VCaP (cell line): Measurements from ENCODE around the gene DDR2.

Source experiments
- H3K27ac ChIP-seq: fragments of 450-650 bp; 2 replicates; pipeline ENCODE4 v1.5.1; 2017
- TF ChIP-seq, protein P1 (sequence below): fragments of 450-650 bp; conservative IDR thresholded peaks from 2 replicates; pipeline ENCODE4 v1.5.1; 2017; ENCODE audit warnings: mild to moderate bottlenecking, moderate library complexity

The DDR2 gene

GRCh38 chr1:162832470-162832869 lies 200.2 kb downstream of the DDR2 start:
- H3K27ac ChIP-seq = no peak overlapping the region
- TF ChIP-seq, protein P1, sequence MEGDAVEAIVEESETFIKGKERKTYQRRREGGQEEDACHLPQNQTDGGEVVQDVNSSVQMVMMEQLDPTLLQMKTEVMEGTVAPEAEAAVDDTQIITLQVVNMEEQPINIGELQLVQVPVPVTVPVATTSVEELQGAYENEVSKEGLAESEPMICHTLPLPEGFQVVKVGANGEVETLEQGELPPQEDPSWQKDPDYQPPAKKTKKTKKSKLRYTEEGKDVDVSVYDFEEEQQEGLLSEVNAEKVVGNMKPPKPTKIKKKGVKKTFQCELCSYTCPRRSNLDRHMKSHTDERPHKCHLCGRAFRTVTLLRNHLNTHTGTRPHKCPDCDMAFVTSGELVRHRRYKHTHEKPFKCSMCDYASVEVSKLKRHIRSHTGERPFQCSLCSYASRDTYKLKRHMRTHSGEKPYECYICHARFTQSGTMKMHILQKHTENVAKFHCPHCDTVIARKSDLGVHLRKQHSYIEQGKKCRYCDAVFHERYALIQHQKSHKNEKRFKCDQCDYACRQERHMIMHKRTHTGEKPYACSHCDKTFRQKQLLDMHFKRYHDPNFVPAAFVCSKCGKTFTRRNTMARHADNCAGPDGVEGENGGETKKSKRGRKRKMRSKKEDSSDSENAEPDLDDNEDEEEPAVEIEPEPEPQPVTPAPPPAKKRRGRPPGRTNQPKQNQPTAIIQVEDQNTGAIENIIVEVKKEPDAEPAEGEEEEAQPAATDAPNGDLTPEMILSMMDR = no peak

- no peak overlapping the region for H3K27ac ChIP-seq
- TF ChIP-seq, protein P1 = no peak
Measured at GRCh38 chr1:162835157-162835899, 203.1 kb downstream of the DDR2 start.
